GM12873 (cell line): Measurements from ENCODE around the gene ARHGAP24.

Experiments used
- CTCF ChIP-seq: IDR thresholded peaks from 2 replicates; pipeline ENCODE4 v1.5.1; 2012; ENCODE audit warnings: low read depth, mild to moderate bottlenecking, moderate library complexity, low read length, control low read depth; ENCODE audit not compliant: insufficient read depth; ENCODE audit errors: missing control alignments

Gene ARHGAP24

GRCh38 chr4:85676850-85677590, 202.1 kb downstream of the ARHGAP24 start:
- no peak for TF ChIP-seq CTCF

GRCh38 chr4:85681221-85681657, 206.3 kb downstream of the ARHGAP24 start:
- TF ChIP-seq CTCF = no peak

- TF ChIP-seq CTCF = no peak
These were observed 207.0 kb downstream of the ARHGAP24 start for GRCh38 chr4:85681921-85682320.

GRCh38 chr4:85682391-85682790, 207.4 kb downstream of the ARHGAP24 start:
- TF ChIP-seq CTCF = no peak

GRCh38 chr4:85684676-85685075, 209.7 kb downstream of the ARHGAP24 start:
- TF ChIP-seq CTCF = no peak

- TF ChIP-seq CTCF = no peak
These were observed 211.4 kb downstream of the ARHGAP24 start for GRCh38 chr4:85686398-85686797.

- TF ChIP-seq CTCF = no peak
These were observed 213.2 kb downstream of the ARHGAP24 start for GRCh38 chr4:85688055-85688740.
